GM12878 (cell line): ENCODE measurements around the gene JMY. TPM values are rescaled to one million over a fixed set of nuclear protein-coding genes. Genes with fewer than 3 reads are reported as not detected.

Source experiments
- ATAC-seq: fragments of 200-7000 bp; cut with Tn5 transposase; 3 replicates; pipeline ENCODE4 v1.9.1; 2020; ENCODE audit warnings: mild to moderate bottlenecking, moderate library complexity
- BruUV-seq: library from RNA; stranded (reverse); fragments of 400-500 nt; replicated peaks from 2 replicates; lab custom pipeline; 2021; lab: Mats Ljungman, UMichigan
- CTCF ChIA-PET: fragments of 300-600 bp; sonication (Branson Sonifier 250); formaldehyde crosslinking; extraction: SDS; loops from one replicate; lab custom pipeline; 2021; ENCODE audit warnings: inconsistent platforms; lab: Yijun Ruan, JAX
- POLR2A ChIA-PET: fragments of 350-600 bp; formaldehyde crosslinking; extraction: SDS; loops from one replicate; lab custom pipeline; 2021; ENCODE audit warnings: inconsistent platforms; lab: Charles Lee
- RAD21 ChIA-PET: fragments of 300-600 bp; sonication (Branson Sonifier 250); formaldehyde crosslinking; loops from one replicate; lab custom pipeline; 2023; ENCODE audit warnings: antibody characterized with exemption; ENCODE audit not compliant: unreplicated experiment; lab: Charles Lee
- SMC1A ChIA-PET: fragments of 300-600 bp; sonication (Branson Sonifier 250); formaldehyde crosslinking; loops from one replicate; lab custom pipeline; 2023; ENCODE audit not compliant: unreplicated experiment, uncharacterized antibody; lab: Charles Lee
- DNase-seq: peaks from one replicate; pipeline ENCODE4 v3.0.0-alpha.2; 2011; ENCODE audit warnings: low read depth, low spot score
- FAIRE-seq: peaks from 3 replicates; lab custom pipeline; 2011; peaks lifted over from hg19 to GRCh38; lab: Jason Lieb, UNC
- H2AFZ ChIP-seq: 2 replicates; pipeline ENCODE4 v1.6.0; 2011; ENCODE audit warnings: low read depth, low read length, control low read depth; ENCODE audit not compliant: control insufficient read depth
- H3K27ac ChIP-seq: 2 replicates; pipeline ENCODE4 v1.5.1; 2011; ENCODE audit warnings: control low read depth; ENCODE audit not compliant: control insufficient read depth, insufficient read depth
- H3K27me3 ChIP-seq, 2 experiments: replicated peaks in 1 of 2; 2 replicates each; pipeline versions ENCODE4 v1.6.0 to v1.6.1; 2011; ENCODE audit warnings: low read length in 1 of 2; ENCODE audit not compliant: control insufficient read depth in 2 of 2, insufficient read depth in 2 of 2
- H3K36me3 ChIP-seq, 2 experiments: 2 replicates each; pipeline ENCODE4 v1.5.1; 2011; ENCODE audit warnings: low read length in 1 of 2; ENCODE audit not compliant: control insufficient read depth in 2 of 2, insufficient read depth in 2 of 2
- H3K4me1 ChIP-seq: 2 replicates; pipeline ENCODE4 v1.6.1; 2011; ENCODE audit warnings: mild to moderate bottlenecking, low read length, moderate library complexity, mixed read lengths; ENCODE audit not compliant: control insufficient read depth, insufficient read depth
- H3K4me2 ChIP-seq: 2 replicates; pipeline ENCODE4 v1.6.0; 2011; ENCODE audit warnings: control low read depth; ENCODE audit not compliant: control insufficient read depth, insufficient read depth
- H3K4me3 ChIP-seq: fragments of 200-600 bp; sonication (generic); 2 replicates; pipeline ENCODE4 v1.5.1; 2016
- H3K79me2 ChIP-seq: 2 replicates; pipeline ENCODE4 v1.6.0; 2011; ENCODE audit warnings: low read length; ENCODE audit not compliant: control insufficient read depth, insufficient read depth
- H3K9ac ChIP-seq: 2 replicates; pipeline ENCODE4 v1.8.0; 2011; ENCODE audit warnings: low read length, control low read depth, mixed read lengths; ENCODE audit not compliant: control insufficient read depth, insufficient read depth
- H3K9me3 ChIP-seq: replicated peaks from 3 replicates; pipeline ENCODE4 v1.5.1; 2011; ENCODE audit warnings: mild to moderate bottlenecking, low read length; ENCODE audit not compliant: control insufficient read depth, insufficient read depth
- H4K20me1 ChIP-seq: 2 replicates; pipeline ENCODE4 v1.6.0; 2011; ENCODE audit not compliant: control insufficient read depth, insufficient read depth
- CBFB ChIP-seq: IDR thresholded peaks from 2 replicates; pipeline ENCODE4 v1.6.1; 2016; ENCODE audit warnings: antibody characterized with exemption, low read depth
- JUND ChIP-seq: IDR thresholded peaks from 2 replicates; pipeline ENCODE4 v1.6.1; 2012; ENCODE audit warnings: low read depth, mild to moderate bottlenecking, low read length, improper control_type of control experiment, moderate library complexity
- MAX ChIP-seq: IDR thresholded peaks from 2 replicates; pipeline ENCODE4 v1.6.1; 2012; ENCODE audit warnings: low read depth, low read length, improper control_type of control experiment
- MEF2B ChIP-seq: fragments of 450-650 bp; IDR thresholded peaks from 2 replicates; pipeline ENCODE4 v1.6.1; 2018; ENCODE audit warnings: mild to moderate bottlenecking, moderate library complexity; ENCODE audit not compliant: partially characterized antibody, poor library complexity, severe bottlenecking
- MTA3 ChIP-seq: IDR thresholded peaks from 2 replicates; pipeline ENCODE4 v1.6.1; 2012; ENCODE audit warnings: low read length, inconsistent platforms, borderline replicate concordance
- NFXL1 ChIP-seq: fragments of 450-650 bp; IDR thresholded peaks from 2 replicates; pipeline ENCODE4 v1.6.1; 2017; ENCODE audit warnings: antibody characterized with exemption, mild to moderate bottlenecking, borderline replicate concordance
- PKNOX1 ChIP-seq: fragments of 450-650 bp; IDR thresholded peaks from 2 replicates; pipeline ENCODE4 v1.6.1; 2016; ENCODE audit warnings: mild to moderate bottlenecking
- POLR2A ChIP-seq: IDR thresholded peaks from 2 replicates; pipeline ENCODE4 v1.6.1; 2011; ENCODE audit warnings: low read depth, mild to moderate bottlenecking, low read length
- PRDM15 ChIP-seq: fragments of 450-650 bp; formaldehyde crosslinking; IDR thresholded peaks from 2 replicates; pipeline ENCODE4 v1.4.0; 2020; ENCODE audit warnings: mild to moderate bottlenecking, moderate library complexity
- RAD21 ChIP-seq: IDR thresholded peaks from 2 replicates; pipeline ENCODE4 v1.6.1; 2011; ENCODE audit warnings: mild to moderate bottlenecking, low read depth, low read length, moderate library complexity; ENCODE audit not compliant: insufficient read depth
- RBBP5 ChIP-seq: fragments of 200-600 bp; sonication (generic); conservative IDR thresholded peaks from 2 replicates; pipeline ENCODE4 v1.6.1; 2016
- RELB ChIP-seq: fragments of 450-650 bp; IDR thresholded peaks from 2 replicates; pipeline ENCODE4 v1.6.1; 2017; ENCODE audit warnings: low read depth, mild to moderate bottlenecking, moderate library complexity
- SIN3A ChIP-seq: IDR thresholded peaks from 2 replicates; pipeline ENCODE4 v1.6.1; 2012; ENCODE audit warnings: low read depth, low read length, improper control_type of control experiment
- SMAD5 ChIP-seq: IDR thresholded peaks from 2 replicates; pipeline ENCODE4 v1.6.1; 2016; ENCODE audit warnings: antibody characterized with exemption, low read depth
- STAT3 ChIP-seq: IDR thresholded peaks from 2 replicates; pipeline ENCODE4 v1.6.1; 2011; ENCODE audit warnings: low read depth, low read length, improper control_type of control experiment
- ZNF207 ChIP-seq: fragments of 450-650 bp; IDR thresholded peaks from 2 replicates; pipeline ENCODE4 v1.6.1; 2014; ENCODE audit warnings: antibody characterized with exemption, mild to moderate bottlenecking, borderline replicate concordance
- ZNF384 ChIP-seq: IDR thresholded peaks from 2 replicates; pipeline ENCODE4 v1.6.1; 2012; ENCODE audit warnings: low read depth, mild to moderate bottlenecking, low read length, improper control_type of control experiment, borderline replicate concordance
- ZNF622 ChIP-seq: fragments of 450-650 bp; IDR thresholded peaks from 2 replicates; pipeline ENCODE4 v1.6.1; 2017; ENCODE audit warnings: mild to moderate bottlenecking, inconsistent platforms
- WGBS: methylation state at CpG from one replicate; pipeline ENCODE4 v1.1.6; 2016; ENCODE audit warnings: low lambda C conversion rate; ENCODE audit not compliant: insufficient replicate concordance, insufficient coverage; ENCODE audit errors: missing lambda C conversion rate; 5-methylcytosine and 5-hydroxymethylcytosine counted together
- in situ Hi-C: fragments of 300-500 bp; cut with MboI; formaldehyde crosslinking; loops from 9 replicates; pipeline ENCODE4 v1.14.3; 2018; ENCODE audit warnings: mixed read lengths
- intact Hi-C: fragments of 100-400 bp; cut with micrococcal nuclease; formaldehyde crosslinking; loops from one replicate; pipeline ENCODE4 v1.14.2; 2022; ENCODE audit not compliant: unreplicated experiment
- polyA plus RNA-seq, 11 experiments: library from polyadenylated mRNA; depleted of rRNA in 4 of 11; unstranded in 6 of 11; stranded (reverse) in 5 of 11; fragments of >200 nt; fragmentation: Nextera tagmentation in 4 of 11; fragmentation: Illumina TruSeq in 1 of 11; extraction: Ambion mirVana in 4 of 11; extraction: Trizol in 1 of 11; gene quantifications; 1 replicate in 1 of 11; 2 replicates in 10 of 11; pipeline versions ENCODE4 v1.2.1 to v1.2.3, GENCODE V29; 2011 to 2016; ENCODE audit warnings: inconsistent platforms in 2 of 11, missing spikeins in 2 of 11, low read depth in 1 of 11
- total RNA-seq, 4 experiments: library from RNA; depleted of rRNA in 3 of 4; stranded (reverse); fragments of >200 nt in 3 of 4; fragmentation: Illumina TruSeq in 1 of 4; extraction: Trizol in 1 of 4; gene quantifications; 2 replicates each; pipeline versions ENCODE4 v1.2.1 to v1.2.3, GENCODE V29; 2013 to 2021

JMY gene
- total and polyA plus RNA-seq, 10 of the 15 experiments (the other 5 are each of a cell fraction or from before 2014, with no cell fraction given): 0.63 to 4.8 (median 2.4) TPM

GRCh38 chr5:79258801-79259200, 22.9 kb downstream of the JMY start:
- no peaks in the 10 kb centered on the region for H3K27me3 ChIP-seq
- H3K9ac ChIP-seq: no peak overlapping the region
- peaks cover 28% of the 10 kb centered on the region for H3K4me1 ChIP-seq
- ChIA-PET SMC1A (interaction anchor here (0.8 to 0.9 kb wide), 2 partner anchors 16 to 190 kb away, joined by 3 to 4 read pairs; no protein-coding TSS in a partner anchor), RAD21 (interaction anchor here (1.0 kb wide), 1 partner anchor 126 kb away, joined by 3 read pairs; no protein-coding TSS in a partner anchor), POLR2A (interaction anchor here (1.0 kb wide), 1 partner anchor 9 kb away, joined by 3 read pairs; no protein-coding TSS in a partner anchor), CTCF (interaction anchor here (1.3 kb wide), 1 partner anchor 123 kb away, joined by 5 read pairs; no protein-coding TSS in a partner anchor)
- no peak for ATAC-seq
- FAIRE-seq: no peak
- peaks cover 5% of the 10 kb centered on the region for H3K79me2 ChIP-seq
- BruUV-seq: no TSS peak
- no peak overlapping the region for H2AFZ ChIP-seq
- no peaks in the 10 kb centered on the region for H3K9me3 ChIP-seq
- 100% methylated on average over 4 of the region's 4 CpGs for WGBS
- H4K20me1 ChIP-seq: no peaks in the 10 kb centered on the region
- no peak for DNase-seq
- intact Hi-C loops (no loop called here), in situ Hi-C loops (no loop called here)
- no peak overlapping the region for H3K4me2 ChIP-seq
- H3K27ac ChIP-seq: no peak overlapping the region
- no peaks in the 10 kb centered on the region; a peak in 1 of 4 replicates for H3K36me3 ChIP-seq
- no peak overlapping the region for H3K4me3 ChIP-seq
- TF ChIP-seq NFXL1: no peak
- no peak for TF ChIP-seq RAD21
- no peak for TF ChIP-seq RBBP5
- TF ChIP-seq ZNF207: no peak
- TF ChIP-seq STAT3: no peak
- no peak for TF ChIP-seq MTA3
- no peak for TF ChIP-seq SMAD5
- no peak for TF ChIP-seq PRDM15 (CRISPR knock-in tag)
- TF ChIP-seq SIN3A: no peak
- TF ChIP-seq JUND: no peak
- no peak for TF ChIP-seq POLR2A
- no peak for TF ChIP-seq MAX
- TF ChIP-seq ZNF622: no peak
- TF ChIP-seq RELB: no peak
- TF ChIP-seq ZNF384: no peak
- no peak for TF ChIP-seq CBFB
- TF ChIP-seq MEF2B: no peak
- no peak for TF ChIP-seq PKNOX1
